GM12878 (cell line): ENCODE results near the gene SETD6. TPM values are rescaled to one million over a fixed set of nuclear protein-coding genes. Genes with fewer than 3 reads are reported as not detected.
A peak's percentile ranks its signal among the peaks of the same experiment; 100 is the strongest.

Experiments used
- BACH1 ChIP-seq: fragments of 450-650 bp; IDR thresholded peaks from 2 replicates; pipeline ENCODE4 v1.6.1; 2017; ENCODE audit warnings: mild to moderate bottlenecking, borderline replicate concordance
- BRCA1 ChIP-seq: IDR thresholded peaks from 2 replicates; pipeline ENCODE4 v1.6.1; 2011; ENCODE audit warnings: low read depth, low read length, improper control_type of control experiment
- EED ChIP-seq: sonication (generic); IDR thresholded peaks from 2 replicates; pipeline ENCODE4 v1.6.1; 2016; ENCODE audit warnings: antibody characterized with exemption, low read depth
- MEF2A ChIP-seq: IDR thresholded peaks from 2 replicates; pipeline ENCODE4 v1.6.1; 2011; ENCODE audit warnings: low read depth, mild to moderate bottlenecking, low read length, moderate library complexity; ENCODE audit not compliant: insufficient read depth
- MEF2B ChIP-seq: fragments of 450-650 bp; IDR thresholded peaks from 2 replicates; pipeline ENCODE4 v1.6.1; 2018; ENCODE audit warnings: mild to moderate bottlenecking, moderate library complexity; ENCODE audit not compliant: partially characterized antibody, poor library complexity, severe bottlenecking
- RAD21 ChIP-seq: IDR thresholded peaks from 2 replicates; pipeline ENCODE4 v1.6.1; 2011; ENCODE audit warnings: mild to moderate bottlenecking, low read depth, low read length, moderate library complexity; ENCODE audit not compliant: insufficient read depth
- SIN3A ChIP-seq: IDR thresholded peaks from 2 replicates; pipeline ENCODE4 v1.6.1; 2012; ENCODE audit warnings: low read depth, low read length, improper control_type of control experiment
- SPI1 ChIP-seq: IDR thresholded peaks from 2 replicates; pipeline ENCODE4 v1.6.1; 2011; ENCODE audit warnings: low read depth, mild to moderate bottlenecking, low read length, moderate library complexity, borderline replicate concordance; ENCODE audit not compliant: insufficient read depth
- ZBED1 ChIP-seq: IDR thresholded peaks from 2 replicates; pipeline ENCODE4 v1.6.1; 2016; ENCODE audit warnings: borderline replicate concordance
- ZNF274 ChIP-seq: IDR thresholded peaks from one replicate; pipeline ENCODE4 v1.8.0; 2011; ENCODE audit not compliant: insufficient read length, insufficient read depth
- polyA plus RNA-seq, 11 experiments: library from polyadenylated mRNA; depleted of rRNA in 4 of 11; unstranded in 6 of 11; stranded (reverse) in 5 of 11; fragments of >200 nt; fragmentation: Nextera tagmentation in 4 of 11; fragmentation: Illumina TruSeq in 1 of 11; extraction: Ambion mirVana in 4 of 11; extraction: Trizol in 1 of 11; gene quantifications; 1 replicate in 1 of 11; 2 replicates in 10 of 11; pipeline versions ENCODE4 v1.2.1 to v1.2.3, GENCODE V29; 2011 to 2016; ENCODE audit warnings: inconsistent platforms in 2 of 11, missing spikeins in 2 of 11, low read depth in 1 of 11
- total RNA-seq, 4 experiments: library from RNA; depleted of rRNA in 3 of 4; stranded (reverse); fragments of >200 nt in 3 of 4; fragmentation: Illumina TruSeq in 1 of 4; extraction: Trizol in 1 of 4; gene quantifications; 2 replicates each; pipeline versions ENCODE4 v1.2.1 to v1.2.3, GENCODE V29; 2013 to 2021
- TF ChIP-seq, protein P1 (sequence below): fragments of 450-650 bp; IDR thresholded peaks from 2 replicates; pipeline ENCODE4 v1.6.1; 2016; ENCODE audit warnings: mild to moderate bottlenecking, moderate library complexity, borderline replicate concordance
- TF ChIP-seq, protein P2 (sequence below): IDR thresholded peaks from 2 replicates; pipeline ENCODE4 v1.6.1; 2012; ENCODE audit warnings: low read length, inconsistent platforms
- TF ChIP-seq, protein P3 (sequence below): IDR thresholded peaks from 2 replicates; pipeline ENCODE4 v1.6.1; 2012; ENCODE audit warnings: improper control_type of control experiment, low read depth, low read length; ENCODE audit not compliant: insufficient replicate concordance

Gene SETD6
- total and polyA plus RNA-seq, 10 of the 15 experiments (the other 5 are each of a cell fraction or from before 2014, with no cell fraction given) = 8.2 to 23.8 (median 16.2) TPM

GRCh38 chr16:58494981-58495520 lies 20.3 kb upstream of the SETD6 start (continued):
- 0 out of 2 replicates have a peak, but pooled peaks have one; percentile 2 for TF ChIP-seq EED
- TF ChIP-seq, protein P1, sequence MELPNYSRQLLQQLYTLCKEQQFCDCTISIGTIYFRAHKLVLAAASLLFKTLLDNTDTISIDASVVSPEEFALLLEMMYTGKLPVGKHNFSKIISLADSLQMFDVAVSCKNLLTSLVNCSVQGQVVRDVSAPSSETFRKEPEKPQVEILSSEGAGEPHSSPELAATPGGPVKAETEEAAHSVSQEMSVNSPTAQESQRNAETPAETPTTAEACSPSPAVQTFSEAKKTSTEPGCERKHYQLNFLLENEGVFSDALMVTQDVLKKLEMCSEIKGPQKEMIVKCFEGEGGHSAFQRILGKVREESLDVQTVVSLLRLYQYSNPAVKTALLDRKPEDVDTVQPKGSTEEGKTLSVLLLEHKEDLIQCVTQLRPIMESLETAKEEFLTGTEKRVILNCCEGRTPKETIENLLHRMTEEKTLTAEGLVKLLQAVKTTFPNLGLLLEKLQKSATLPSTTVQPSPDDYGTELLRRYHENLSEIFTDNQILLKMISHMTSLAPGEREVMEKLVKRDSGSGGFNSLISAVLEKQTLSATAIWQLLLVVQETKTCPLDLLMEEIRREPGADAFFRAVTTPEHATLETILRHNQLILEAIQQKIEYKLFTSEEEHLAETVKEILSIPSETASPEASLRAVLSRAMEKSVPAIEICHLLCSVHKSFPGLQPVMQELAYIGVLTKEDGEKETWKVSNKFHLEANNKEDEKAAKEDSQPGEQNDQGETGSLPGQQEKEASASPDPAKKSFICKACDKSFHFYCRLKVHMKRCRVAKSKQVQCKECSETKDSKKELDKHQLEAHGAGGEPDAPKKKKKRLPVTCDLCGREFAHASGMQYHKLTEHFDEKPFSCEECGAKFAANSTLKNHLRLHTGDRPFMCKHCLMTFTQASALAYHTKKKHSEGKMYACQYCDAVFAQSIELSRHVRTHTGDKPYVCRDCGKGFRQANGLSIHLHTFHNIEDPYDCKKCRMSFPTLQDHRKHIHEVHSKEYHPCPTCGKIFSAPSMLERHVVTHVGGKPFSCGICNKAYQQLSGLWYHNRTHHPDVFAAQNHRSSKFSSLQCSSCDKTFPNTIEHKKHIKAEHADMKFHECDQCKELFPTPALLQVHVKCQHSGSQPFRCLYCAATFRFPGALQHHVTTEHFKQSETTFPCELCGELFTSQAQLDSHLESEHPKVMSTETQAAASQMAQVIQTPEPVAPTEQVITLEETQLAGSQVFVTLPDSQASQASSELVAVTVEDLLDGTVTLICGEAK = peak; percentile 75
- TF ChIP-seq MEF2B = peak; percentile 84
- TF ChIP-seq BRCA1 = no peak
- no peak for TF ChIP-seq ZBED1
- TF ChIP-seq, protein P2, sequence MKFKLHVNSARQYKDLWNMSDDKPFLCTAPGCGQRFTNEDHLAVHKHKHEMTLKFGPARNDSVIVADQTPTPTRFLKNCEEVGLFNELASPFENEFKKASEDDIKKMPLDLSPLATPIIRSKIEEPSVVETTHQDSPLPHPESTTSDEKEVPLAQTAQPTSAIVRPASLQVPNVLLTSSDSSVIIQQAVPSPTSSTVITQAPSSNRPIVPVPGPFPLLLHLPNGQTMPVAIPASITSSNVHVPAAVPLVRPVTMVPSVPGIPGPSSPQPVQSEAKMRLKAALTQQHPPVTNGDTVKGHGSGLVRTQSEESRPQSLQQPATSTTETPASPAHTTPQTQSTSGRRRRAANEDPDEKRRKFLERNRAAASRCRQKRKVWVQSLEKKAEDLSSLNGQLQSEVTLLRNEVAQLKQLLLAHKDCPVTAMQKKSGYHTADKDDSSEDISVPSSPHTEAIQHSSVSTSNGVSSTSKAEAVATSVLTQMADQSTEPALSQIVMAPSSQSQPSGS = 0 out of 2 replicates have a peak, but pooled peaks have one; percentile 23
- TF ChIP-seq BACH1 = no peak
- 0 out of 2 replicates have a peak, but pooled peaks have one; percentile 9 for TF ChIP-seq RAD21
- 0 out of 2 replicates have a peak, but pooled peaks have one; percentile 29 for TF ChIP-seq SIN3A
- TF ChIP-seq SPI1 = no peak
- TF ChIP-seq, protein P3, sequence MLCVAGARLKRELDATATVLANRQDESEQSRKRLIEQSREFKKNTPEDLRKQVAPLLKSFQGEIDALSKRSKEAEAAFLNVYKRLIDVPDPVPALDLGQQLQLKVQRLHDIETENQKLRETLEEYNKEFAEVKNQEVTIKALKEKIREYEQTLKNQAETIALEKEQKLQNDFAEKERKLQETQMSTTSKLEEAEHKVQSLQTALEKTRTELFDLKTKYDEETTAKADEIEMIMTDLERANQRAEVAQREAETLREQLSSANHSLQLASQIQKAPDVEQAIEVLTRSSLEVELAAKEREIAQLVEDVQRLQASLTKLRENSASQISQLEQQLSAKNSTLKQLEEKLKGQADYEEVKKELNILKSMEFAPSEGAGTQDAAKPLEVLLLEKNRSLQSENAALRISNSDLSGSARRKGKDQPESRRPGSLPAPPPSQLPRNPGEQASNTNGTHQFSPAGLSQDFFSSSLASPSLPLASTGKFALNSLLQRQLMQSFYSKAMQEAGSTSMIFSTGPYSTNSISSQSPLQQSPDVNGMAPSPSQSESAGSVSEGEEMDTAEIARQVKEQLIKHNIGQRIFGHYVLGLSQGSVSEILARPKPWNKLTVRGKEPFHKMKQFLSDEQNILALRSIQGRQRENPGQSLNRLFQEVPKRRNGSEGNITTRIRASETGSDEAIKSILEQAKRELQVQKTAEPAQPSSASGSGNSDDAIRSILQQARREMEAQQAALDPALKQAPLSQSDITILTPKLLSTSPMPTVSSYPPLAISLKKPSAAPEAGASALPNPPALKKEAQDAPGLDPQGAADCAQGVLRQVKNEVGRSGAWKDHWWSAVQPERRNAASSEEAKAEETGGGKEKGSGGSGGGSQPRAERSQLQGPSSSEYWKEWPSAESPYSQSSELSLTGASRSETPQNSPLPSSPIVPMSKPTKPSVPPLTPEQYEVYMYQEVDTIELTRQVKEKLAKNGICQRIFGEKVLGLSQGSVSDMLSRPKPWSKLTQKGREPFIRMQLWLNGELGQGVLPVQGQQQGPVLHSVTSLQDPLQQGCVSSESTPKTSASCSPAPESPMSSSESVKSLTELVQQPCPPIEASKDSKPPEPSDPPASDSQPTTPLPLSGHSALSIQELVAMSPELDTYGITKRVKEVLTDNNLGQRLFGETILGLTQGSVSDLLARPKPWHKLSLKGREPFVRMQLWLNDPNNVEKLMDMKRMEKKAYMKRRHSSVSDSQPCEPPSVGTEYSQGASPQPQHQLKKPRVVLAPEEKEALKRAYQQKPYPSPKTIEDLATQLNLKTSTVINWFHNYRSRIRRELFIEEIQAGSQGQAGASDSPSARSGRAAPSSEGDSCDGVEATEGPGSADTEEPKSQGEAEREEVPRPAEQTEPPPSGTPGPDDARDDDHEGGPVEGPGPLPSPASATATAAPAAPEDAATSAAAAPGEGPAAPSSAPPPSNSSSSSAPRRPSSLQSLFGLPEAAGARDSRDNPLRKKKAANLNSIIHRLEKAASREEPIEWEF = no peak
- no peak for TF ChIP-seq ZNF274
- peak; percentile 90 for TF ChIP-seq MEF2A
